IMR-90 (cell line): ENCODE results near the gene SLC25A38. TPM values are rescaled to one million over a fixed set of nuclear protein-coding genes. Genes with fewer than 3 reads are reported as not detected.

Experiments
- ATAC-seq: fragments of 200-7000 bp; cut with Tn5 transposase; 2 replicates; pipeline ENCODE4 v1.9.1; 2020; ENCODE audit warnings: low read depth, mild to moderate bottlenecking, moderate library complexity
- BruUV-seq: library from RNA; stranded (reverse); fragments of 400-500 nt; replicated peaks from 2 replicates; lab custom pipeline; 2021; lab: Mats Ljungman, UMichigan
- CTCF ChIA-PET: fragments of 300-600 bp; formaldehyde crosslinking; extraction: SDS; loops from one replicate; lab custom pipeline; 2021; ENCODE audit warnings: antibody characterized with exemption; lab: Yijun Ruan, JAX
- POLR2A ChIA-PET: fragments of 300-600 bp; sonication (Branson Sonifier 250); formaldehyde crosslinking; loops from one replicate; lab custom pipeline; 2022; ENCODE audit warnings: antibody characterized with exemption; ENCODE audit not compliant: unreplicated experiment; lab: Charles Lee
- DNase-seq: peaks from one replicate; pipeline ENCODE4 v3.0.0; 2013
- H2AFZ ChIP-seq: replicated peaks from 2 replicates; pipeline ENCODE3; 2013; ENCODE audit warnings: low read length, mild to moderate bottlenecking; ENCODE audit not compliant: poor library complexity
- H2AK5ac ChIP-seq: 2 replicates; pipeline ENCODE4 v1.6.1; 2013; ENCODE audit warnings: low read depth, low read length, inconsistent platforms
- H2AK9ac ChIP-seq: replicated peaks from 2 replicates; pipeline ENCODE3; 2013; ENCODE audit warnings: mild to moderate bottlenecking, low read depth, low read length, moderate library complexity; ENCODE audit not compliant: poor library complexity
- H2BK120ac ChIP-seq: 2 replicates; pipeline ENCODE4 v1.6.1; 2013; ENCODE audit warnings: low read depth, low read length, inconsistent platforms
- H2BK15ac ChIP-seq: 3 replicates; pipeline ENCODE4 v1.6.1; 2013; ENCODE audit warnings: low read depth, low read length, inconsistent platforms
- H2BK20ac ChIP-seq: 2 replicates; pipeline ENCODE4 v1.6.1; 2013; ENCODE audit warnings: low read depth, mild to moderate bottlenecking, inconsistent platforms, low read length, moderate library complexity
- H2BK5ac ChIP-seq: 2 replicates; pipeline ENCODE4 v1.6.1; 2013; ENCODE audit warnings: mild to moderate bottlenecking, low read depth, low read length, inconsistent platforms; ENCODE audit not compliant: poor library complexity, severe bottlenecking
- H3K14ac ChIP-seq: replicated peaks from 2 replicates; pipeline ENCODE4 v1.6.1; 2013; ENCODE audit warnings: low read depth, low read length, inconsistent platforms
- H3K18ac ChIP-seq: 2 replicates; pipeline ENCODE4 v1.6.1; 2013; ENCODE audit warnings: low read depth, low read length, control low read depth
- H3K23ac ChIP-seq: 2 replicates; pipeline ENCODE4 v1.6.1; 2013; ENCODE audit warnings: low read depth, low read length, inconsistent platforms
- H3K27ac ChIP-seq: 2 replicates; pipeline ENCODE4 v1.5.1; 2013; ENCODE audit warnings: mild to moderate bottlenecking, control low read depth, low read length; ENCODE audit not compliant: insufficient read depth
- H3K27me3 ChIP-seq: 2 replicates; pipeline ENCODE4 v1.6.1; 2013; ENCODE audit warnings: low read length; ENCODE audit not compliant: control insufficient read depth, insufficient read depth
- H3K36me3 ChIP-seq: 2 replicates; pipeline ENCODE4 v1.6.1; 2013; ENCODE audit warnings: low read length, mixed read lengths; ENCODE audit not compliant: control insufficient read depth, insufficient read depth
- H3K4ac ChIP-seq: 2 replicates; pipeline ENCODE4 v1.6.1; 2013; ENCODE audit warnings: low read depth, low read length, inconsistent platforms
- H3K4me1 ChIP-seq: 2 replicates; pipeline ENCODE4 v1.6.1; 2013; ENCODE audit warnings: low read length, mixed read lengths; ENCODE audit not compliant: control insufficient read depth, insufficient read depth
- H3K4me2 ChIP-seq: 2 replicates; pipeline ENCODE4 v1.6.1; 2013; ENCODE audit warnings: low read depth, mild to moderate bottlenecking, control low read depth, low read length, moderate library complexity
- H3K4me3 ChIP-seq: 2 replicates; pipeline ENCODE4 v1.5.1; 2013; ENCODE audit warnings: low read depth, mild to moderate bottlenecking, control low read depth, low read length, moderate library complexity; ENCODE audit not compliant: insufficient read depth
- H3K56ac ChIP-seq: 2 replicates; pipeline ENCODE4 v1.6.1; 2013; ENCODE audit warnings: low read length, inconsistent platforms; ENCODE audit not compliant: insufficient read depth; ENCODE audit errors: extremely low read depth
- H3K79me1 ChIP-seq, 2 experiments: 2 replicates each; pipeline ENCODE4 v1.6.1; 2013; ENCODE audit warnings: low read length in 2 of 2, inconsistent platforms in 1 of 2, low read depth in 1 of 2
- H3K9ac ChIP-seq: 2 replicates; pipeline ENCODE4 v1.6.1; 2013; ENCODE audit warnings: low read depth, low read length, control low read depth
- H3K9me1 ChIP-seq: 2 replicates; pipeline ENCODE4 v1.6.1; 2013; ENCODE audit warnings: low read length, inconsistent platforms; ENCODE audit not compliant: insufficient read depth
- H3K9me3 ChIP-seq: 2 replicates; pipeline ENCODE4 v1.6.1; 2013; ENCODE audit warnings: low read length; ENCODE audit not compliant: control insufficient read depth, insufficient read depth
- H4K20me1 ChIP-seq: 2 replicates; pipeline ENCODE4 v1.6.1; 2013; ENCODE audit warnings: low read length, inconsistent platforms; ENCODE audit not compliant: insufficient read depth
- H4K5ac ChIP-seq: 2 replicates; pipeline ENCODE4 v1.6.1; 2013; ENCODE audit warnings: mild to moderate bottlenecking, low read depth, low read length, control low read depth
- H4K8ac ChIP-seq, 2 experiments: 2 replicates each; pipeline ENCODE4 v1.6.1; 2013; ENCODE audit warnings: low read depth in 2 of 2, low read length in 2 of 2, control low read depth in 1 of 2, inconsistent platforms in 1 of 2
- H4K91ac ChIP-seq: 2 replicates; pipeline ENCODE4 v1.6.1; 2013; ENCODE audit warnings: low read depth, low read length, inconsistent platforms; ENCODE audit not compliant: insufficient read depth
- CEBPB ChIP-seq: IDR thresholded peaks from 2 replicates; pipeline ENCODE4 v1.6.1; 2012; ENCODE audit warnings: low read depth, low read length, improper control_type of control experiment
- FOS ChIP-seq: fragments of 150-350 bp; IDR thresholded peaks from 2 replicates; pipeline ENCODE4 v1.6.1; 2016; ENCODE audit warnings: low read depth, low read length
- MAZ ChIP-seq: IDR thresholded peaks from 2 replicates; pipeline ENCODE4 v1.6.1; 2012; ENCODE audit warnings: low read depth, mild to moderate bottlenecking, low read length, improper control_type of control experiment, moderate library complexity, borderline replicate concordance
- MXI1 ChIP-seq: IDR thresholded peaks from 2 replicates; pipeline ENCODE4 v1.6.1; 2012; ENCODE audit warnings: low read depth, mild to moderate bottlenecking, low read length, moderate library complexity, borderline replicate concordance
- RAD21 ChIP-seq: IDR thresholded peaks from 2 replicates; pipeline ENCODE4 v1.6.1; 2012; ENCODE audit warnings: low read length, improper control_type of control experiment
- WGBS, 2 experiments: methylation state at CpG; one replicate each; pipeline versions ENCODE4 v1.1.5 to v1.1.7; 2013; ENCODE audit warnings: missing lambda C conversion rate in 2 of 2; ENCODE audit not compliant: insufficient read length in 1 of 2; ENCODE audit errors: extremely low coverage in 2 of 2; 5-methylcytosine and 5-hydroxymethylcytosine counted together
- dilution Hi-C: fragments of 300-500 bp; cut with HindIII; formaldehyde crosslinking; loops from one replicate; pipeline ENCODE4 v1.14.3; 2018; ENCODE audit warnings: low sequenced_read_pairs; ENCODE audit not compliant: unreplicated experiment
- in situ Hi-C: fragments of 300-500 bp; cut with MboI; formaldehyde crosslinking; loops from 3 replicates; pipeline ENCODE4 v1.14.3; 2019; ENCODE audit warnings: low sequenced_read_pairs, inconsistent platforms, mixed read lengths
- intact Hi-C: fragments of 100-400 bp; cut with micrococcal nuclease; formaldehyde crosslinking; loops from 2 replicates; pipeline ENCODE4 v1.10.0; 2022
- polyA plus RNA-seq, 3 experiments: library from polyadenylated mRNA; depleted of rRNA; stranded (reverse); fragments of >200 nt; gene quantifications; 2 replicates each; pipeline ENCODE4 v1.2.3, GENCODE V29; 2012; ENCODE audit warnings: low replicate concordance in 1 of 3
- total RNA-seq: library from RNA; depleted of rRNA; stranded (reverse); fragments of >200 nt; gene quantifications from 2 replicates; pipeline ENCODE4 v1.2.3, GENCODE V29; 2012

Gene SLC25A38
- total and polyA plus RNA-seq, 2 of the 4 experiments (the other 2 are of a cell fraction): 17.4 to 22.6 TPM

GRCh38 chr3:39409514-39410136 is 26.5 kb downstream of the SLC25A38 start (continued):
- TF ChIP-seq MAZ: no peak

DNA sequence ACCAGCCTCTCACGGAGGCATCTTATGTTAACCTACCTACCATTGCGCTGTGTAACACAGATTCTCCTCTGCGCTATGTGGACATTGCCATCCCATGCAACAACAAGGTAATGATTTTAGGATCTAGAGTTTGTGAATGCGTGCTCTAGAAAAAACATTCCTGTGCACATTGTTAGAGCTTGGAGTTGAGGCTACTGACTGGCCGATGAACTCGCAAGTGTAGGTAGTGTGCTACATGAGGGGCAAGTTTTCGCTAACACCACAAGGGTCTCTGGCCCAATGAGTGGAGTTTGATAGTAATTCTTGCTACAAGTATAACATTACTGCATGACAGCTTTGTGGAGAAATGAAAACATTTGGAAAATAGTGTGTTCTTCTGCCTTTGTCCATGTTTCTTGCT is 27.7 kb downstream of the SLC25A38 start:
- no peak overlapping the region for H3K14ac ChIP-seq
- no peak overlapping the region for H4K8ac ChIP-seq
- no peak overlapping the region for H4K5ac ChIP-seq
- DNase-seq (no peak), ATAC-seq (no peak)
- no peak overlapping the region for H3K9ac ChIP-seq
- no peak overlapping the region for H3K27ac ChIP-seq
- peaks cover 52% of the 10 kb centered on the region for H3K36me3 ChIP-seq
- H3K56ac ChIP-seq: no peak overlapping the region
- no peak overlapping the region for H2BK5ac ChIP-seq
- no peak overlapping the region for H2BK120ac ChIP-seq
- no peak for TF ChIP-seq RAD21
- no peak for TF ChIP-seq FOS
- no peak for TF ChIP-seq CEBPB
- TF ChIP-seq MXI1: no peak
- H2AK5ac ChIP-seq: no peak overlapping the region
- H3K9me1 ChIP-seq: peaks cover 8% of the 10 kb centered on the region; the same call in 1 of the 2 replicates
- H3K18ac ChIP-seq: no peak overlapping the region
- peaks cover 52% of the 10 kb centered on the region for H4K20me1 ChIP-seq
- POLR2A ChIA-PET: no interaction called here
- H3K4me2 ChIP-seq: no peak overlapping the region
- CTCF ChIA-PET: no interaction called here
- intact Hi-C loops: no loop called here
- H3K23ac ChIP-seq: no peak overlapping the region
- WGBS, 2 experiments: no CpG with 5 or more reads among the region's 7 CpGs
- BruUV-seq: no TSS peak
- no peak overlapping the region for H2AFZ ChIP-seq
- no peak overlapping the region for H4K91ac ChIP-seq
- no peak overlapping the region for H2AK9ac ChIP-seq
- dilution Hi-C loops: no loop called here
- H3K79me1 ChIP-seq: peaks cover 22 to 40% of the 10 kb centered on the region in 2 experiments
- no peaks in the 10 kb centered on the region for H3K27me3 ChIP-seq
- no peak overlapping the region for H3K4me3 ChIP-seq
- no peaks in the 10 kb centered on the region for H3K9me3 ChIP-seq
- H3K4ac ChIP-seq: no peak overlapping the region
- in situ Hi-C loops: no loop called here
- no peak overlapping the region for H2BK15ac ChIP-seq
- H2BK20ac ChIP-seq: no peak overlapping the region
- peaks cover 2% of the 10 kb centered on the region; the same call in 1 of the 2 replicates for H3K4me1 ChIP-seq
